AG04449 (cell line): ENCODE measurements around the gene SPINK8.
"Not testable (repeated sequence)": the region's sequence is repeated elsewhere in the genome, so short reads cannot be mapped to it uniquely, and the experiment has no call there.

Experiments used
- CTCF ChIA-PET: fragments of 350-600 bp; formaldehyde crosslinking; extraction: SDS; loops from one replicate; lab custom pipeline; 2021; ENCODE audit warnings: antibody characterized with exemption; lab: Yijun Ruan, JAX
- POLR2A ChIA-PET: fragments of 400-600, 350-600 bp; formaldehyde crosslinking; extraction: SDS; loops from one replicate; lab custom pipeline; 2020; ENCODE audit warnings: antibody characterized with exemption, inconsistent platforms; lab: Yijun Ruan, JAX
- DNase-seq: peaks from one replicate; pipeline ENCODE4 v3.0.0-alpha.2; 2010; ENCODE audit warnings: low read depth, low spot score
- H3K4me3 ChIP-seq: 2 replicates; pipeline ENCODE4 v1.5.1; 2011; ENCODE audit warnings: low read depth, mild to moderate bottlenecking, control low read depth, low read length
- TF ChIP-seq, protein P1 (sequence below): IDR thresholded peaks from one replicate; pipeline ENCODE4 v1.5.1; 2011; ENCODE audit warnings: mild to moderate bottlenecking, moderate library complexity, low read length, control low read depth, inconsistent platforms; ENCODE audit not compliant: insufficient read depth; ENCODE audit errors: missing control alignments

The SPINK8 gene

GRCh38 chr3:48334605-48335004 lies 1.1 kb upstream of the SPINK8 start:
- DNase-seq = no peak
- TF ChIP-seq, protein P1, sequence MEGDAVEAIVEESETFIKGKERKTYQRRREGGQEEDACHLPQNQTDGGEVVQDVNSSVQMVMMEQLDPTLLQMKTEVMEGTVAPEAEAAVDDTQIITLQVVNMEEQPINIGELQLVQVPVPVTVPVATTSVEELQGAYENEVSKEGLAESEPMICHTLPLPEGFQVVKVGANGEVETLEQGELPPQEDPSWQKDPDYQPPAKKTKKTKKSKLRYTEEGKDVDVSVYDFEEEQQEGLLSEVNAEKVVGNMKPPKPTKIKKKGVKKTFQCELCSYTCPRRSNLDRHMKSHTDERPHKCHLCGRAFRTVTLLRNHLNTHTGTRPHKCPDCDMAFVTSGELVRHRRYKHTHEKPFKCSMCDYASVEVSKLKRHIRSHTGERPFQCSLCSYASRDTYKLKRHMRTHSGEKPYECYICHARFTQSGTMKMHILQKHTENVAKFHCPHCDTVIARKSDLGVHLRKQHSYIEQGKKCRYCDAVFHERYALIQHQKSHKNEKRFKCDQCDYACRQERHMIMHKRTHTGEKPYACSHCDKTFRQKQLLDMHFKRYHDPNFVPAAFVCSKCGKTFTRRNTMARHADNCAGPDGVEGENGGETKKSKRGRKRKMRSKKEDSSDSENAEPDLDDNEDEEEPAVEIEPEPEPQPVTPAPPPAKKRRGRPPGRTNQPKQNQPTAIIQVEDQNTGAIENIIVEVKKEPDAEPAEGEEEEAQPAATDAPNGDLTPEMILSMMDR = no peak
- ChIA-PET CTCF (no interaction called here), POLR2A (no interaction called here)
- H3K4me3 ChIP-seq = no peak overlapping the region

DNA sequence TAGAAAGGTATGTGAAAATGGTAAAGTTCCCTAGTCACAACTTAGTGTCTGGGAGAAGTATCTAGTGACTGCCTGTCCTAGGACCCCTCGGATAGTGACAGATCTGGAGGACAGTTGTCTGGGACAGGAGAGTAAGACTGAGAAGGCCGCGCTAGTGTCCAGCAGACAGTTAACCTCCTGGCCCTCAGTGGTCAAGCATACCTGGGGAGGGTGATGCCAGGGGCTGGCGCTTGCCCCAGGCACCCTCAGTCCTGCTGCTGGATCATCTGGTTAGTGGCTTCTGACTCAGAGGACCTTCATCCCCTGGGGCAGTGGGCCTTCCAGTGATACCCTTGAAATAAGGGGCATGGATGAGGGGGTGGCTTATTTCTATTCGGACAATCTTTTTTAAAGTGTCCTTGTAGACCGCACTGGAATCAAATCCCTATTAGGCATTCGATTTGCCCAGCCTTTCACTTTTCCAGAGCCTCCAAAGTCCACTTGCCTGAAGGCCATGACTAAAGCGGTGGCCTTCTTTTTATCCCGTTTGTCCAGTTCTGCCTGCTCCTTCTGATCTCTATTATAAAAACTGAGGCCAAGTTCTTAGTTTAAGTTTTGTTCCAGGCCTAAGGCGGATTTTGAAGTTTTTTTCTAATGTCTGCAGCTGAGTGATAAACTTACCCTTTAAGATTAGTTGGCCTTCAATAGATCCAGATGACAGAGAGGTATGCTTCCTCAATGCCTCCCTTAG lies 1.6 kb downstream of the SPINK8 start:
- H3K4me3 ChIP-seq, CTCF ChIA-PET, DNase-seq, POLR2A ChIA-PET: not testable (repeated sequence)

GRCh38 chr3:48320996-48321395 lies 12.5 kb downstream of the SPINK8 start:
- ChIA-PET POLR2A (no interaction called here), CTCF (interaction anchor here (1.1 kb wide), 1 partner anchor 9 kb away, joined by 3 read pairs; no protein-coding TSS in a partner anchor)
- DNase-seq = no peak
- TF ChIP-seq, protein P1 = no peak
- no peak overlapping the region for H3K4me3 ChIP-seq

- no peak overlapping the region for H3K4me3 ChIP-seq
- CTCF ChIA-PET = interaction anchor here (0.8 to 1.5 kb wide), 3 partner anchors 18 to 117 kb away, joined by 3 to 6 read pairs (median 3); partner anchors contain the start of gene NME6
- TF ChIP-seq, protein P1 = no peak
- POLR2A ChIA-PET = no interaction called here
- DNase-seq = no peak
Measured at GRCh38 chr3:48318713-48319468, 14.6 kb downstream of the SPINK8 start.

GRCh38 chr3:48314542-48314941 lies 18.9 kb downstream of the SPINK8 start:
- DNase-seq = no peak
- TF ChIP-seq, protein P1 = no peak
- CTCF ChIA-PET = interaction anchor here (1.4 kb wide), 1 partner anchor 122 kb away, joined by 4 read pairs; no protein-coding TSS in a partner anchor
- H3K4me3 ChIP-seq = no peak overlapping the region
- POLR2A ChIA-PET = no interaction called here

GRCh38 chr3:48306860-48307530 lies 26.5 kb downstream of the SPINK8 start:
- no peak overlapping the region for H3K4me3 ChIP-seq
- no peak for DNase-seq
- TF ChIP-seq, protein P1 = no peak
- CTCF ChIA-PET = no interaction called here
- POLR2A ChIA-PET = no interaction called here
